Occipital lobe (tissue), 2 donors: ENCODE data around the gene PCED1B. TPM values are rescaled to one million over a fixed set of nuclear protein-coding genes. Genes with fewer than 3 reads are reported as not detected.
"Not testable (repeated sequence)": the region's sequence is repeated elsewhere in the genome, so short reads cannot be mapped to it uniquely, and the experiment has no call there.

Experiments
- DNase-seq: peaks from one replicate; lab custom pipeline; 2025; lab: John Stamatoyannopoulos, UW
- total RNA-seq: library from RNA; depleted of rRNA; stranded (reverse); fragments of >200 nt; gene quantifications from one replicate; pipeline ENCODE4 v1.2.3, GENCODE V29; 2014

The PCED1B gene
- total RNA-seq, 1 donor from 2014 or later, result 0.94 TPM

DNA sequence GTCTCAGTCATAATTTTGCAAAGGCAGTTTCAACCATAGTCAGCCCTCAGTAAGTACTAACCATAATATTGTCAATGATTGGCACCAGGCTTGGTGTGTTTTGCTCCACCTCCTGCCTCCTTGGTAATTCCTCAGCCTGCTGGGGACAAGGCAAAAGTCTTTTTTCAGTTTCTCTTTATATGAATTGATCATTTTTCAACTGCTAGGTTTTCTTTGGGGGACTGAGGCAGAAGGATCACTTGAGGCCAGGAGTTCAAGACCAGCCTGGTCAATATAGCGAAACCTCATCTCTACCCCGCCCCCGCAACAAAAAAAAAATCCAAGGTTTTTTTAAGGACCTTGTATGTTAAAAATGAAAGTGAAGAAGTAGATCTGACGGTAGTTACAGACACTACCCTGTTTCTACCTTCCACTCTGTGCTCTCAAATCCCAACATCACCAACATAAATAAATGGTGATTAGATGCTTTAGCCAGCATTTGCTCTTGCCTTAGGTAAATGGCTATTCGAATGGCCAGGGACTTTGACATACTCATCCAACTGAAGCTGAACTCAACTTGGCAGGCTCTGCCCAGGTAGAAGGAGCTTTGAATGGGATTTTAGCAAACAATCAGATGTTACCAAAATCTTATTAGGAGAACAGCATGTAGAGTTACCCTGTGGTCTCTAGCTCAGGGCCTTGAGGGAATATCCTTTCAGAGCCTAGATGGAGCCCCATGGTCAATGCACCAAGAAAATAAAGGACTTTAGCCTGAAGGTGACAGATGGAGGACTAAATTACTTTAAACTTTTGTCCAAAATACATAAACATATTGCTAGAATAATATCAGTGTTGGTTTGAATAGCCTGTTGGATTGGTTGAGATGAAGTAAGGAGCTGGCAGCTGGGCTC is 127.3 kb downstream of the PCED1B start:
- no peak for DNase-seq

DNA sequence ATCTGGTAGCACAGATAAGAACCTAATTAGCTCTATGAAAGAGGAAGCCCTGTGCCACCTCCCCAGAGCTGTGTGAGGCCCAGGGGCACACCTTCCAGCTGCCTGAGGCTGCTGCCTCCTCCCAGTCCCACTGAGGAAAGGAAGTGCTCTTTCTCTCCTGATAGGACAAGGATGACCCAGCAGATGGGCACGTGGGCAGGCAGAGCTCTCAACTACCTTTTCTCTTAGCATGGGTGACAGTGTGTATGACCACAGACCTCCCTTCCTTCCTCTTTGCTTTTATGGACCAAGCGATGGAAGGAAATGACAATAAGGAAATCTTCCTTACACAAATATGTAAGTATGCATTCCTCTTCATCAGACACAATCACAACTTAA is 127.9 kb downstream of the PCED1B start:
- no peak for DNase-seq

GRCh38 chr12:47207829-47208248 is 128.4 kb downstream of the PCED1B start:
- DNase-seq, result no peak

DNA sequence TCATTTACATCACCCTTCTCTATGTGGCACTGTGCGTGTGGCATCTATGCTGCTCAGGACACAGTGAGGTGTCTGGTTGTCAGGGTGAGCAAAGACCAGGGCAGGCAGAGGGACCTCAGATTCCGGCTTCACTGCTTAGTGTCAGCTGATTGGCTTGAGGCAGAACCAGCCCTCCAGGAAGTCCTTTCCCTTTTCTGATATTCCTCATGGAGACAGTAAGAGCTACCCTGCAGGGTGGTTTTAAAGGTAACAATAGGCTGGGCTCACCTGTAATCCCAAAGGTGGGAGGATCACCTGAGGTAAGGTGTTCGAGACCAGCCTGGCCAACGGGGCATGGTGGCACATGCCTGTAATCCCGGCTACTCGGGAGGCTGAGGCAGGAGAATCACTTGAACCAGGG is 129.6 kb downstream of the PCED1B start:
- DNase-seq, result no peak

GRCh38 chr12:47210776-47211175 is 131.4 kb downstream of the PCED1B start:
- DNase-seq, result no peak

DNA sequence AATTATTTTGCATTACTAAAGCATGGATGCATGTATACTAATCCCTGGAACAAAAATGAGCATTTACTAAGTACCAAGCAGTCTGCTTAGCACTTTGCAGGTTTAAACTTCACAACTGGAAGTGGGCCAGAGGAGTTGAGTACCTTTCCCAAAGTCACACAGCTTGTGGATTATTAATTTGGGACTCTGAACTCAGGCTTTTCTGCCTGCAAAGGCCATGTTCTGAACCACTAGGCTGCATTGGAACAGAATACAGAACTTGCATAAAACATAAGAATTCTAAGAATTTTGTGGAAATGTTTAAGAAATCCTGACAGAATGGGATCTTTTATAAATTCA is 133.2 kb downstream of the PCED1B start:
- no peak for DNase-seq

- no peak for DNase-seq
Measured at GRCh38 chr12:47213396-47213795, 134.0 kb downstream of the PCED1B start.

GRCh38 chr12:47214001-47214619 is 134.7 kb downstream of the PCED1B start:
- DNase-seq, result no peak

DNA sequence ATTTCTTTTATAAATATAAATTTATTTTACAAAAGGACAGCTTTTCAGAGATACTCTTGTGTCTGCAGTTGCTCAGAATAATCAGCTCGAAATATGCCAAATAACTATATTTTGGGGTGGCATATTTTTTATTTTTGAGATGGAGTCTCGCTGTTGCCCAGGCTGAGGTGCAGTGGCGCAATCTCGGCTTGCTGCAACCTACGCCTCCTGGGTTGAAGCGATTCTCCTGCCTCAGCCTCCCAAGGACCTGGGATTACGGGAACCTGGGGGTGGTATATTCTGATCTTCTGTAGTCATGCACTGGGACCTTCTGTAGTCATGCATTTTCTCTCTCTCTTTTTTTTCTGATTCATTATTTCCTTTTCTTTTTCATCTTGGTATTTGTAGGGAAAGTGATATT is 135.3 kb downstream of the PCED1B start:
- DNase-seq, result no peak

GRCh38 chr12:47216150-47216677 is 136.8 kb downstream of the PCED1B start:
- DNase-seq, result no peak

GRCh38 chr12:47217595-47217869 is 138.1 kb downstream of the PCED1B start:
- DNase-seq, result not testable (repeated sequence)

DNA sequence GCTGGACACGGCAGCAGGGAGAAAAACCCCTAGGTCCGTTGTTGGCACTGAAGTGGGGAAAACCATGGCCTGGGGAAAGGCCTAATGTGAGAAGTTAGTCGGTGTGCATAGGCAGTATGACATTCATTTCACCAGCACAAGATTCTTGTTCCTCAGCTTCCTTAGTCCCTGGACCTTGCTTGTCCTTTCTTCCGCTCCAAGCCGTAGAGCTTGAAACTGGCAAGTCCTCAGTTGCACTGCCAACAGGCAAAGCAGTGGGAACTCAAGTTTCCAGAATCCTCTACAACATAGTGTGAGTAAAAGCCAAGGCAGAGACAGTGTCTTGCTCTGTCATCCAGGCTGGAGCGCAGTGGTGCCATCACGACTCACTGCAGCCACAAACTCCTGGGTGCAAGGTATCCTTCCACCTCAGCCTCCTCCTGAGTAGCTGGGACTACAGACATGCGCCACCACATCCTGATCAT is 138.8 kb downstream of the PCED1B start:
- DNase-seq, result no peak

DNA sequence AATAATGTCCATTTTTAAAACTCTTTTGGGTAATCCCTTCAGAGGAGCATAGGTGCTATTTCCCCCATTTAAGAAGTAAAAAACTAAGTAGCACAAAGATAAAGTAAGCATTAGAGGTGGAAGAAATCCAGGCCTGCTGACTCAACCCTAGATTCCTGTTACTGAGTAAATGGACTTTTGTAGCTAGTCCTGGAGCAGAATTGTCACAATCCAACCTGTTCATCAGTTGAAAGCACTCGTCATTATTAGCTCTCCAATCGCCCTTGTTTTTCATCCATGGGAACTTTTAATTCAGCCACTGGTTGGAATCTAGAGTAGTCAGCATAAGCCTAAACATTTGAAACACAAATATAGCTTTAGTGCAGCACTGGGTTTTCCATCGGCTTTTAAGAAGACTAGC is 139.8 kb downstream of the PCED1B start:
- no peak for DNase-seq

DNA sequence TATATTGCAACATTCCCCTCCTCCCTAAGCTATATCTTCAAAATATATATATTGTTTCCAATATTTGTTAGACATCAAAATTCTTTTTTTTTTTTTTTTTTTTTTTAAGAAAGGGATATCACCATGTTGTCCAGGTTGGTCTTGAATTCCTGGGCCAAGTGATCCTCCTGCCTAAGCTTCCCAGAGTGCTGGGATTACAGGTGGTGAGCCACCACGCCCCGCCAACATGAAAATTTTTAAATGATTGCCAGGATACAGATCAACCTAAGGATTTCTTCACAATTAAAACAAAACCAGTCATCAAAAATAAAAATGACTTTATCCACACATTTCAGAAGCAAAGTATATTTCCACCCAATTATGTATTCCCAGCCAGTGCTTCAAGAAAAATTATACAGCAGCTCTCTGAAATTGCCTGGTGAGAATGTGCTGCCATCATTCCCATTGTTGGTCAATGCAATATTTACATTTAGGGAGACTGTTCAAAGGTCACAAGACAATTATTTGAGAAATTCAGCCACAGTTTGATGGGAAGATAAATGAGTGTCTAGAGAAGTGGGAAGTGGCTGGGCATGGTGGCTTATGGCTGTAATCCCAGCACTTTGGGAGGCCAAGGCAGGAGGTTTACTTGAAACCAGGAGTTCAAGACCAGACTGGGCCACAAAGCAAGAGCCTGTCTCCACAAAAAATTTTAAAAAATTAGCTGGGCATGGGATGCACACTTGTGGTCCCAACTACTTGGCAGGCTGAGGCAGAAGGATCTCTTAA is 142.0 kb downstream of the PCED1B start:
- DNase-seq, result no peak

- no peak for DNase-seq
Measured at GRCh38 chr12:47222520-47223030, 143.2 kb downstream of the PCED1B start.

GRCh38 chr12:47223031-47223847 is 143.8 kb downstream of the PCED1B start:
- no peak for DNase-seq

DNA sequence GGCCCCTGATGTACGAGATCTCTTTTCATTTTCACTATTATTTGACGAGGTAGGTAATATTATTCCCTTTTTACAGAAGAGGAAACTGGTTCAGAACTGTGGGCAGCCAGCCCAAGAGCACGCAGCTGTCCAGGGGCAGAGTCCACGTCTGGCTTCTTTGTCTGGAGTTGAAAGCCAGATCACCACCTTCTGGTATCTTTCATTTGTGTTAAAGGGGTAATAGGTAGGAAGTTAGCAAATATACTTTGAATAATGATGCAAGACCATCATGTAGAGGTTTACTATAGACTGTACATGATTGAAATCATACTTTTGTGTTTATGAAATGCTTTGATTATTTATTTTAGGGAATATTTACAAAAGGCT is 144.4 kb downstream of the PCED1B start:
- DNase-seq, result no peak

- no peak for DNase-seq
Measured at GRCh38 chr12:47224563-47225133, 145.2 kb downstream of the PCED1B start.

DNA sequence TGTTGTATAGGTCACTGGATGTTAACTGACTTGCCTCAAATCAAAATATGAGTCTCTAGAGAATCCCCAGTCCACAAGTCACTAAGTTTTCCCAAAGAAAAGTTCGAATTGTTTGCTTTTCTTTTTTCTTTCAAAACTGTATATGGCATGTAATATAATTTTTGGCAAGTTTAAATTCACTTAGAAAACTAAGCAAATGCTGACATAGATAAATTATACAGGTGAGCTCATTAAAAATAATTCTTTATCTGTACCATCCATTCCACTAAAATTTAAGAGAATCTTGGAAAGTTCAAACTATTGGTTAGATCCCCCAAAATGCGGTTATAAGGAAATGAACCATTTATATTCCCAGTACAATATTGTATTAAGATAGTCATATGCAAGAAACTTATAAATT is 145.9 kb downstream of the PCED1B start:
- no peak for DNase-seq

DNA sequence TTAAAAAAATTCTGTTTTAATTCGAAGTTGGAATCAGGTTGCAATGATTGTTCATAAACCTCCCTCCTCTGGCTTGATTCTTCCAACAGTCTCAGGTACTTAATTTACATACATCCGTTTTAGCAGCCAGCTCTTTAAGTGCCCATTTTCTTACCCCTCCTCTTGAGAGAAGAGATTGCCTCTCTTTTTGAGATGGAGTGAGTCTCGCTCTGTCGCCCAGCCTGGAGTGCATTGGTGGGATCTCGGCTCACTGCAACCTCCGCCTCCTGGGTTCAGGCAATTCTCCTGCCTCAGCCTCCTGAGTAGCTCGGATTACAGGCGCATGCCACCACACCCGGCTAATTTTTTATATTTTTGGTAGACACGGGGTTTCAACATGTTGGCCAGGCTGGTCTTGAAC is 146.8 kb downstream of the PCED1B start:
- DNase-seq, result no peak

- no peak for DNase-seq
Measured at GRCh38 chr12:47228802-47229201, 149.4 kb downstream of the PCED1B start.
